HAP-1 (cell line): ENCODE data around the gene RASAL2.
A peak's percentile ranks its signal among the peaks of the same experiment; 100 is the strongest.

Experiments used
- DNase-seq, 2 experiments: peaks; one replicate each; pipeline ENCODE4 v3.0.0-alpha.2; 2016 to 2020; ENCODE audit warnings: low spot score in 2 of 2
- H3K27me3 ChIP-seq: fragments of 250-450 bp; sonication (Bioruptor Pico); 2 replicates; pipeline ENCODE4 v1.5.1; 2020; ENCODE audit warnings: low read depth, mild to moderate bottlenecking, moderate library complexity
- H3K36me3 ChIP-seq: fragments of 250-450 bp; sonication (Bioruptor Pico); replicated peaks from 2 replicates; pipeline ENCODE4 v1.5.1; 2020; ENCODE audit warnings: mild to moderate bottlenecking
- H3K4me1 ChIP-seq: fragments of 250-450 bp; sonication (Bioruptor Pico); 2 replicates; pipeline ENCODE4 v1.5.1; 2020; ENCODE audit warnings: mild to moderate bottlenecking
- H3K4me3 ChIP-seq: fragments of 250-450 bp; sonication (Bioruptor Pico); 2 replicates; pipeline ENCODE4 v1.5.1; 2020; ENCODE audit warnings: mild to moderate bottlenecking, moderate library complexity
- H3K9me3 ChIP-seq: fragments of 250-450 bp; sonication (Bioruptor Pico); 2 replicates; pipeline ENCODE4 v1.5.1; 2020; ENCODE audit warnings: mild to moderate bottlenecking, moderate library complexity
- in situ Hi-C: fragments of 300-500 bp; cut with MboI; formaldehyde crosslinking; loops from 3 replicates; pipeline ENCODE4 v1.14.3; 2020; ENCODE audit warnings: low sequenced_read_pairs, inconsistent platforms, mixed read lengths

Gene RASAL2

DNA sequence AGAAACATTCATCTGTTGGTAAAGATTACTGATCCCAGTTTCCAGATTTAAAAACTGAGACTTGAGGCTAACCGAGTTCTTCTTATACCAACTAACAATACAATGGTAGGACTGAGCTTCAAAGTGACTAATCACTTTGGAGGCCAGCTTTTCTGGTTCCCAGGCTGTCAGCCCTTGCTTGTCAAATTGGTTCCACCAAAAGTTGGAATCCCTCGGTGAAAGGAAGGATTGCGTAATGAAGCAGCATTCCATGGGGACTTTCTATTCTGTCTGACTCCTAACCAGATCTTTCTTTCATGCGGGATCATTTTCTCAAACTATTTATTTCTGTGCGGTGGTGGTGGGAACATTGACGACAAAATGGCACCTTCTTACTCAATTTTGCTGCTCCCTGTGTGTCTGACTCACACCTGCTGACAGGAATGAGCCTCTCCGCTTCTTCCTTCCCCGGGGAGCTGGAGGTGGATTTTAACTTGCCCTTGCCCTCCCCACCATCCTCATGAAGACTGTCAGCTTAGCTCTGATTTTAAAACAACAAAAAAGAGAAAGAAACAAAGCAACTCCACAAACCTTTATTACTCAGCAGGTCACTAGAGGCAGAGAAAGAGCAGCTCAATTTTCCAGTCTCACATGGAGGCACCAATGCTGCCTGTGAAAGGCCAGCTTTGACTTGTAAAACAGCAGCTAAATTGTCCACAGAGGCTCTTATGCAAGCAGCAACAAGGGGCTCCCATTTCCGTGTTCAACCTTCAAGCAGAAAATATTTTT is 32.9 kb upstream of the RASAL2 start:
- peak in 1 of 2 experiments; percentile 32 for DNase-seq
- Histone ChIP-seq H3K4me1 (peaks cover 22% of the 10 kb centered on the region), H3K27me3 (no peaks in the 10 kb centered on the region), H3K4me3 (no peak overlapping the region), H3K9me3 (no peaks in the 10 kb centered on the region), H3K36me3 (no peaks in the 10 kb centered on the region)
- in situ Hi-C loops, result no loop called here

DNA sequence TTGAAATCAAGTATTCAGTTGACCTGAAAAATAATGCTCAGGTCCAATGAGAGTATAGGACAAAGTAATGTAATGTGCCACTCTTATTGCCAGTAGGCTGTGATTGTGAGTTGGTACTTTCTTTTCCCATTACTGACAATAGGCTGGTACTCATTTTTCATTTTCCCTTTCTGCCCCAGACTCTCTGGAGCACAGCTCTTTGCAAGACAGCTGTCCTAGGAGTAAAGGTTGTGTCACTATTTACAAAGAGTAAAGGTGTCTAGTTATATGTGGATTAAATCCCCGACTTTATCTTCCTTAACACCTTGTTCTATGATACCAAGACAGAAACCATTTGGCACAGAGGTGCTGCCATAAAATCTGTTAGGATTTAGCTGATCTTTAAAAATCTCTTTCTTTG is 32.3 kb upstream of the RASAL2 start:
- Histone ChIP-seq H3K4me1 (peaks cover 22% of the 10 kb centered on the region), H3K9me3 (no peaks in the 10 kb centered on the region), H3K36me3 (no peaks in the 10 kb centered on the region), H3K27me3 (no peaks in the 10 kb centered on the region), H3K4me3 (no peak overlapping the region)
- in situ Hi-C loops, result no loop called here
- DNase-seq, result no peak

GRCh38 chr1:178064191-178064821 is 29.6 kb upstream of the RASAL2 start:
- H3K27me3 ChIP-seq, result no peaks in the 10 kb centered on the region
- H3K36me3 ChIP-seq, result no peaks in the 10 kb centered on the region
- in situ Hi-C loops, result no loop called here
- no peak for DNase-seq
- H3K4me3 ChIP-seq, result no peak overlapping the region
- H3K9me3 ChIP-seq, result no peaks in the 10 kb centered on the region
- H3K4me1 ChIP-seq, result peaks cover 17% of the 10 kb centered on the region

GRCh38 chr1:178065250-178065649 is 28.7 kb upstream of the RASAL2 start:
- H3K4me1 ChIP-seq, result peaks cover 13% of the 10 kb centered on the region
- H3K4me3 ChIP-seq, result no peak overlapping the region
- no peaks in the 10 kb centered on the region for H3K27me3 ChIP-seq
- no peak for DNase-seq
- no peaks in the 10 kb centered on the region for H3K36me3 ChIP-seq
- in situ Hi-C loops, result no loop called here
- H3K9me3 ChIP-seq, result no peaks in the 10 kb centered on the region

DNA sequence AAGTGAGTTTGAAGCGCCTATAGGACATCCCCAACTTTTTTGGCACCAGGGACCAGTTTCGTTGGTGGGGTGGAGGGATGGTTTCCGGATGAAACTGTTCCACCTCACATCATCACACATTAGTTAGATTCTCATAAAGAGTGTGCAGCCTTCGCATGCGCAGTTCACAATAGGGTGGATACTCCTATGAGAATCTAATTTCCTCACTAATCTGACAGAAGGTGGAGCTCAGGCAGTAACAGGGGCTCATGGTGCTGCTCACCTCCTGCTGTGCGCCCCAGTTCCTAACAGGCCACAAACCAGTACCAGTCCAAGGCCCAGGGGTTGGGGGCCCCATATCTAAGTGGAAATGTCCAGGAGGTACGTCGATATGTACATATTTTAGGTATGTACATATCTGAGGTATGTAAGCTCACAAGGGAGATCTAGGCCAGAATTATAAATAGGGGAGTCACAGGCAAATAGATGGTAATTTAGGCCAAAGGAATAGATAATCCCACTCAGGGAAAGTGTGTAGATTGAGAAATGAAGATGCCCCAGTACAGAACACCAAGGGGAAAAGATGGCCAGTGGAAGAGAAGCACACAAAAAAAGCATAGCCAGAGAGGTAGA is 27.5 kb upstream of the RASAL2 start:
- no peak for DNase-seq
- H3K27me3 ChIP-seq, result no peaks in the 10 kb centered on the region
- H3K9me3 ChIP-seq, result no peaks in the 10 kb centered on the region
- peaks cover 2% of the 10 kb centered on the region for H3K4me1 ChIP-seq
- H3K4me3 ChIP-seq, result no peak overlapping the region
- H3K36me3 ChIP-seq, result no peaks in the 10 kb centered on the region
- in situ Hi-C loops, result no loop called here

DNA sequence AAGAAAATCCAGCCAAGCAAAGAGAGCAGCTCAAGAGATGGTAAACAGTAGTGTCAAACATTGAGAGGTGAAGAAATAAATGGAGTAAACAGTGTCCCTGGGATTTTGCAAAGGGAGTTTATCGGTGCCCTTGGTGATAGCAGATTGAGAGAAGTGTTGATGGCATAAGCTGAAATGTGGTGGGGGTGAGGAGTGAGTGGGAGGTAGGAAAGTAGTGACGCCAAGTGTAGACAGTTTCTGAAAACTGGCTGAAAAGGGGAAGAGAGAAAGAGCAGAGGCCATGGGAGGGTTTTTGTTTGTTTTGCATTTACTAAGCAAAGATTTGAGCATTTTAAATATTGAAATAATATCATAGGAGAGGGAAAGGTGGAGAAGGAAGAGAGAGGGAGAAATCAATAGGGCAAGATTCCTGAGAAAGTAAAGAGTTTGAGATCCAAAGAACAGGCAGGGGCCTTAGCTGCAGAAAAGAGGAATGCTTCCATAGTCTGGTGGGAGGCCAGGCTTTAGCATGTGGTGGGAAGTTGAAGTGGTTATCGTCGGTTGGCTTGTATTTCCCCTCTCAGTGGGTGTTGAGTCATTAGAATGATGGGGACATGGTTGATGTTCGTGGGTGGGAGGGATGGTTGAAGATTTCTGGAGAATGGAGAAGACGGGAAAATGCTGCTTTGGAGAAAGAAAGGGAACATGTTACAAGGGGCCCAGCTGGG is 26.8 kb upstream of the RASAL2 start:
- no peaks in the 10 kb centered on the region for H3K9me3 ChIP-seq
- no peak for DNase-seq
- no peaks in the 10 kb centered on the region for H3K4me1 ChIP-seq
- H3K4me3 ChIP-seq, result no peak overlapping the region
- H3K27me3 ChIP-seq, result no peaks in the 10 kb centered on the region
- in situ Hi-C loops, result no loop called here
- no peaks in the 10 kb centered on the region for H3K36me3 ChIP-seq

DNA sequence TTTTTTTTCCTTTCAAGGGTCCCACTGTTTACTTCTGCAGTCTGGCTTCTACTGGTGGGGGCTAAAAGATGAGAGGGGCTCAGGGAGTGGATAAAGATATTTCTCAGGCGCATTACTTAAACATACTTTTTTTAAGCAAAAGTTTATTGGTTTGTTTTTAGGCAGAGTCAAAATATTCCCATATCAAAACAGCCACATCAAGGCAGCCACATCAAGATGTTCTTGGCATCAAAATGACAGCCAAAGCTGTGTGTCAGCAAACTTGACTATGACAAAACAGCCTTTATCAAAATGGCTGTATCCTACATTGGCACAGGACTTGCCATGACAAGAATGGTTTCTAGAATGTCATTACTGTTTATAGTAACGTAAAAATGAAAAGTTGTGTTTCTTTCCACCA is 22.1 kb upstream of the RASAL2 start:
- H3K9me3 ChIP-seq, result no peaks in the 10 kb centered on the region
- peaks cover 9% of the 10 kb centered on the region for H3K4me1 ChIP-seq
- no peak overlapping the region for H3K4me3 ChIP-seq
- in situ Hi-C loops, result no loop called here
- no peaks in the 10 kb centered on the region for H3K27me3 ChIP-seq
- no peaks in the 10 kb centered on the region for H3K36me3 ChIP-seq
- DNase-seq, result no peak

DNA sequence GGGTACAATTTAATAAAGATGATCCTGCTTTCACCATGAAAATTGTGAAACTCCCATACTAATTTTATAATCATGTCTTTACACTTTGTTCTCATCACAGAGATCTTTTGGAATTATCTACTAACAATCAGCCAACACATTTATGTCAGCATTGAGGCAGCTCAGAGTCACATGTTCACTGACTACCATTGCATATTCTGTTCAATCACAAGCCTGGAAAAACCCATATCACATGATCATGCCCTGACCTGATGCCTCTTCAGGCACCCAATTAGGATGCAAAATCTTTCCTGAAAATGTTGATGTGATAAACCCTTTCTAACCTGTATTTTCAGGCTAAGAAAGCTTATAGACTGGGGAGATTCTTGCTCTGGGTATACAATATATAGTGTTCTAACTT is 21.6 kb upstream of the RASAL2 start:
- Histone ChIP-seq H3K27me3 (no peaks in the 10 kb centered on the region), H3K4me3 (no peak overlapping the region), H3K9me3 (no peaks in the 10 kb centered on the region), H3K36me3 (no peaks in the 10 kb centered on the region), H3K4me1 (peaks cover 9% of the 10 kb centered on the region)
- in situ Hi-C loops, result no loop called here
- DNase-seq, result no peak

- peaks cover 9% of the 10 kb centered on the region for H3K4me1 ChIP-seq
- no peaks in the 10 kb centered on the region; the same call in 1 of the 2 replicates for H3K27me3 ChIP-seq
- H3K36me3 ChIP-seq, result no peaks in the 10 kb centered on the region
- no peaks in the 10 kb centered on the region for H3K9me3 ChIP-seq
- H3K4me3 ChIP-seq, result no peak overlapping the region
- in situ Hi-C loops, result no loop called here
- no peak for DNase-seq
Observed at GRCh38 chr1:178075333-178075732, 18.6 kb upstream of the RASAL2 start.

- Histone ChIP-seq H3K4me1 (peaks cover 9% of the 10 kb centered on the region), H3K4me3 (no peak overlapping the region), H3K36me3 (no peaks in the 10 kb centered on the region), H3K27me3 (no peaks in the 10 kb centered on the region; the same call in 1 of the 2 replicates), H3K9me3 (no peaks in the 10 kb centered on the region)
- DNase-seq, result no peak
- in situ Hi-C loops, result no loop called here
Observed at GRCh38 chr1:178076607-178077006, 17.3 kb upstream of the RASAL2 start.

- Histone ChIP-seq H3K9me3 (no peaks in the 10 kb centered on the region), H3K36me3 (no peaks in the 10 kb centered on the region), H3K27me3 (no peaks in the 10 kb centered on the region; the same call in 1 of the 2 replicates), H3K4me3 (no peak overlapping the region), H3K4me1 (peaks cover 3% of the 10 kb centered on the region)
- in situ Hi-C loops, result no loop called here
- DNase-seq, result no peak
Observed at GRCh38 chr1:178077917-178078316, 16.0 kb upstream of the RASAL2 start.

DNA sequence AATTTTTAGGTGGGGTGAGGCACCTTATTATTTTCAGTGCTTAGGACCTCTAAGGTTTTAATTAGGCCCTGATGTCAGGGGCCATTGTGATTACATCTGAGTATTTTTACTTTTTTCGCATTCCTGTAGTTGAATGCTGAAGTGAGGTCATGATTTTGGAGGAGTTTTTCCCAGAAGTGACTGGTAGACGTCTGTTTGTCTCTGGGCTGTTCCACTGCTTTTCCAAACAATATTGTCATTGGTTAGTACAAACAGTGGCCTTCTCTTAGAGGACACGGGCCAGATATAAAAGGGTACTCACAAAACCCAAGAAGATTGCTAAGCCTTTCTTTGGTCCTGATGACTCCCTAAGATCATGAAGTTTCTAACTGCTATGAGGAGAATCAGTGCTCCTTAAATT is 7.6 kb upstream of the RASAL2 start:
- no peaks in the 10 kb centered on the region for H3K9me3 ChIP-seq
- H3K4me3 ChIP-seq, result no peak overlapping the region
- DNase-seq, result no peak
- in situ Hi-C loops, result no loop called here
- no peaks in the 10 kb centered on the region for H3K27me3 ChIP-seq
- no peaks in the 10 kb centered on the region for H3K4me1 ChIP-seq
- H3K36me3 ChIP-seq, result no peaks in the 10 kb centered on the region

DNA sequence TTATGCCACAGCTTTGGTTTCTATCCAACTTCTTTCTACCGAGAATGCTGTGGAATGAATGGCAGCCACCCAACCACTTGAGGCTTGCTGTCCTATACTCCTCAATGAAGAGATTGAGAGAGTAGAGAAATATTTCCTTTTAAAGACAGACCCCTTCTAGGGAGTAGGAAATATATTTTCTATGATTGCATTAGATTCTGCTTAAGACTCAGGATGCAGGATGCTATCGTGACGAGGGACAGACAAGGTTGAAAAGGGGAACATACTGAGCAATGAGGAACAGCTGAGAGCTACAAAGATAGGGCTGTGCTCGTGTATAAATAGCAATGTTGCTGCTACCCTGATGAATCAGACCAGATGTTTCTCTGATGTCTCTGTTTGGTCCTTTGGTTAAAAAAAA is 7.1 kb upstream of the RASAL2 start:
- Histone ChIP-seq H3K9me3 (no peaks in the 10 kb centered on the region), H3K27me3 (no peaks in the 10 kb centered on the region), H3K4me3 (no peak overlapping the region), H3K36me3 (no peaks in the 10 kb centered on the region), H3K4me1 (no peaks in the 10 kb centered on the region)
- DNase-seq, result no peak
- in situ Hi-C loops, result no loop called here

DNA sequence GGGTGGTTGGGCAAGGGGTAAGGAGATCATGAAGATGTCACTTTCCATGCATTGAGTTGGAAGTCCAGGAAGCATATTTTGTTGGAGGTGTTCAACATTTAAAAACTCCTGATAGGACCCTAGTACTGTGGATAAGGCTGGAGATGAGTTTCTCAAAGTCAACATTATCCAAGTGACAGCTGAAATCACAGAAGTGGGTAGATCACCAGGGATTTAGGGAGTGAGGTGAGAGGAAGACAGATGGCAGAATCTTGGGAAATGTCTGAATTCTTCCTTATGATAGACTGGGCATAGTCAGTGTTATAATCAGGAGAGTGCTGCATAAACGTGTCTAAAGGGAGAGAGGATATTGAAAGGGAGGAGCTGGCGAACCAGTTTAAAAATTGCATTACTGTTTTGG is 5.3 kb upstream of the RASAL2 start:
- H3K9me3 ChIP-seq, result no peaks in the 10 kb centered on the region
- no peak overlapping the region for H3K4me3 ChIP-seq
- in situ Hi-C loops, result no loop called here
- no peaks in the 10 kb centered on the region for H3K36me3 ChIP-seq
- DNase-seq, result no peak
- peaks cover 7% of the 10 kb centered on the region; the same call in 1 of the 2 replicates for H3K4me1 ChIP-seq
- no peaks in the 10 kb centered on the region for H3K27me3 ChIP-seq
